ENCODE measurements around the gene TMEM38A. TPM values are rescaled to one million over a fixed set of nuclear protein-coding genes. Genes with fewer than 3 reads are reported as not detected.

Gene TMEM38A
- total RNA-seq, 6 donors from 2014 or later, result 5.1 to 8.4 (median 5.9) TPM

GRCh38 chr19:16654627-16655026 is 6.3 kb upstream of the TMEM38A start:
- Histone ChIP-seq H3K36me3 (peaks cover 21 to 81% (median 60%) of the 10 kb centered on the region in 4 donors), H3K9me3 (no peaks in the 10 kb centered on the region), H3K4me1 (peaks cover 14 to 36% (median 19%) of the 10 kb centered on the region in 4 donors), H3K27ac (no peak overlapping the region), H3K4me3 (no peak overlapping the region), H3K27me3 (no peaks in the 10 kb centered on the region)
- ATAC-seq (ENCODE audit: low FRiP score in 2 of 2) (no peak), DNase-seq (no peak)
- TF ChIP-seq CTCF (IDR thresholded peaks at IDR 0.05) (no peak), EP300 (IDR thresholded peaks at IDR 0.05) (no peak), POLR2A (IDR thresholded peaks at IDR 0.05) (no peak), POLR2AphosphoS5 (IDR thresholded peaks at IDR 0.05) (no peak)
- 90 to 92% methylated on average over 3 of the region's 3 CpGs for WGBS, 2 donors

GRCh38 chr19:16655727-16656126 is 5.2 kb upstream of the TMEM38A start:
- H3K9me3 ChIP-seq, result no peaks in the 10 kb centered on the region
- peaks cover 14 to 28% (median 17%) of the 10 kb centered on the region in 4 donors for H3K4me1 ChIP-seq
- H3K4me3 ChIP-seq, result no peak overlapping the region
- H3K27ac ChIP-seq, result no peak overlapping the region
- H3K27me3 ChIP-seq, result no peaks in the 10 kb centered on the region
- ATAC-seq (ENCODE audit: low FRiP score in 2 of 2), result no peak
- H3K36me3 ChIP-seq, result peaks cover 21 to 79% (median 60%) of the 10 kb centered on the region in 4 donors
- TF ChIP-seq EP300 (IDR thresholded peaks at IDR 0.05) (no peak), POLR2AphosphoS5 (IDR thresholded peaks at IDR 0.05) (no peak), POLR2A (IDR thresholded peaks at IDR 0.05) (no peak), CTCF (IDR thresholded peaks at IDR 0.05) (no peak)
- no peak for DNase-seq
- WGBS, 2 donors, result 86 to 89% methylated on average over 11 of the region's 11 CpGs

GRCh38 chr19:16657384-16657783 is 3.6 kb upstream of the TMEM38A start:
- DNase-seq, result no peak
- WGBS, 2 donors, result 91% methylated on average over 5 of the region's 5 CpGs
- TF ChIP-seq EP300 (IDR thresholded peaks at IDR 0.05) (no peak), POLR2A (IDR thresholded peaks at IDR 0.05) (no peak), POLR2AphosphoS5 (IDR thresholded peaks at IDR 0.05) (no peak)
- Histone ChIP-seq H3K9me3 (no peaks in the 10 kb centered on the region), H3K27me3 (no peaks in the 10 kb centered on the region), H3K4me3 (no peak overlapping the region), H3K4me1 (peaks cover 23 to 40% (median 23%) of the 10 kb centered on the region in 4 donors), H3K36me3 (peaks cover 16 to 63% (median 46%) of the 10 kb centered on the region in 4 donors), H3K27ac (no peak overlapping the region)
- no peak for ATAC-seq (ENCODE audit: low FRiP score in 2 of 2)

GRCh38 chr19:16659464-16659831 is 1.5 kb upstream of the TMEM38A start:
- Histone ChIP-seq H3K4me3 (peak overlapping the region; percentile 53 to 90 (median 84)), H3K9me3 (no peaks in the 10 kb centered on the region), H3K4me1 (peaks cover 27 to 49% (median 30%) of the 10 kb centered on the region in 4 donors), H3K27me3 (no peaks in the 10 kb centered on the region), H3K36me3 (peaks cover 7 to 42% (median 27%) of the 10 kb centered on the region in 4 donors), H3K27ac (peak overlapping the region; percentile 84 to 98 (median 91))
- TF ChIP-seq EP300 (IDR thresholded peaks at IDR 0.05) (no peak), CTCF (IDR thresholded peaks at IDR 0.05) (no peak), POLR2AphosphoS5 (IDR thresholded peaks at IDR 0.05) (no peak), POLR2A (IDR thresholded peaks at IDR 0.05) (no peak)
- WGBS, 2 donors, result 2 to 3% methylated on average over 9 to 14 of the region's 14 CpGs
- ATAC-seq (ENCODE audit: low FRiP score in 2 of 2) (no peak), DNase-seq (no peak)

GRCh38 chr19:16659832-16660708 is 869 bp upstream of the TMEM38A start, which contains the start of gene SMIM7:
TSS of gene SMIM7 (minus strand) at chr19:16660144. CDS start at chr19:16660110, 34 bp downstream.
- no peaks in the 10 kb centered on the region for H3K27me3 ChIP-seq
- DNase-seq (peak; percentile 98), ATAC-seq (ENCODE audit: low FRiP score in 2 of 2) (peak; percentile 99 to 100)
- TF ChIP-seq CTCF (IDR thresholded peaks at IDR 0.05) (peak in 2 of 6 experiments; percentile 3 to 43), POLR2A (IDR thresholded peaks at IDR 0.05) (peak; percentile 17 to 95 (median 42)), POLR2AphosphoS5 (IDR thresholded peaks at IDR 0.05) (peak; percentile 91 to 97), EP300 (IDR thresholded peaks at IDR 0.05) (no peak)
- WGBS, 2 donors, result 0 to 1% methylated on average over 14 to 39 of the region's 60 CpGs
- H3K9me3 ChIP-seq, result no peaks in the 10 kb centered on the region
- peak within 1 kb of the TSS; percentile 84 to 98 (median 91) for H3K27ac ChIP-seq
- peak within 1 kb of the TSS; percentile 53 to 90 (median 84) for H3K4me3 ChIP-seq
- H3K36me3 ChIP-seq, result peaks cover 7 to 36% (median 23%) of the 10 kb centered on the region in 4 donors
- H3K4me1 ChIP-seq, result peaks cover 27 to 53% (median 31%) of the 10 kb centered on the region in 4 donors
